Esophagus squamous epithelium (tissue), 4 donors: ENCODE data around the gene WDR43.

Source experiments
- CTCF ChIP-seq, 6 experiments: fragments of 450-650 bp in 4 of 6; fragments of 200-600 bp in 2 of 6; sonication (generic) in 2 of 6; IDR thresholded peaks; one replicate each; pipeline ENCODE4 v1.5.1; 2016 to 2019; ENCODE audit warnings: antibody characterized with exemption in 6 of 6, mild to moderate bottlenecking in 4 of 6, moderate library complexity in 4 of 6
- POLR2A ChIP-seq, 4 donors: fragments of 450-650 bp; IDR thresholded peaks; one replicate each; pipeline ENCODE4 v1.6.1; 2017; ENCODE audit warnings: antibody characterized with exemption in 4 of 4, mild to moderate bottlenecking in 4 of 4, moderate library complexity in 3 of 4

GRCh38 chr2:28993206-28993960 lies 98.9 kb downstream of the WDR43 start:
- no peak for TF ChIP-seq CTCF (IDR thresholded peaks at IDR 0.05)
- no peak for TF ChIP-seq POLR2A (IDR thresholded peaks at IDR 0.05)
